GM12878 (cell line): ENCODE data around the gene MEIS2. TPM values are rescaled to one million over a fixed set of nuclear protein-coding genes. Genes with fewer than 3 reads are reported as not detected.

Experiments used
- ATAC-seq: fragments of 200-7000 bp; cut with Tn5 transposase; 3 replicates; pipeline ENCODE4 v1.9.1; 2020; ENCODE audit warnings: mild to moderate bottlenecking, moderate library complexity
- BruUV-seq: library from RNA; stranded (reverse); fragments of 400-500 nt; replicated peaks from 2 replicates; lab custom pipeline; 2021; lab: Mats Ljungman, UMichigan
- CTCF ChIA-PET: fragments of 300-600 bp; sonication (Branson Sonifier 250); formaldehyde crosslinking; extraction: SDS; loops from one replicate; lab custom pipeline; 2021; ENCODE audit warnings: inconsistent platforms; lab: Yijun Ruan, JAX
- POLR2A ChIA-PET: fragments of 350-600 bp; formaldehyde crosslinking; extraction: SDS; loops from one replicate; lab custom pipeline; 2021; ENCODE audit warnings: inconsistent platforms; lab: Charles Lee
- RAD21 ChIA-PET: fragments of 300-600 bp; sonication (Branson Sonifier 250); formaldehyde crosslinking; loops from one replicate; lab custom pipeline; 2023; ENCODE audit warnings: antibody characterized with exemption; ENCODE audit not compliant: unreplicated experiment; lab: Charles Lee
- SMC1A ChIA-PET: fragments of 300-600 bp; sonication (Branson Sonifier 250); formaldehyde crosslinking; loops from one replicate; lab custom pipeline; 2023; ENCODE audit not compliant: unreplicated experiment, uncharacterized antibody; lab: Charles Lee
- DNase-seq: peaks from one replicate; pipeline ENCODE4 v3.0.0-alpha.2; 2011; ENCODE audit warnings: low read depth, low spot score
- FAIRE-seq: peaks from 3 replicates; lab custom pipeline; 2011; peaks lifted over from hg19 to GRCh38; lab: Jason Lieb, UNC
- H2AFZ ChIP-seq: 2 replicates; pipeline ENCODE4 v1.6.0; 2011; ENCODE audit warnings: low read depth, low read length, control low read depth; ENCODE audit not compliant: control insufficient read depth
- H3K27ac ChIP-seq: 2 replicates; pipeline ENCODE4 v1.5.1; 2011; ENCODE audit warnings: control low read depth; ENCODE audit not compliant: control insufficient read depth, insufficient read depth
- H3K27me3 ChIP-seq, 2 experiments: replicated peaks in 1 of 2; 2 replicates each; pipeline versions ENCODE4 v1.6.0 to v1.6.1; 2011; ENCODE audit warnings: low read length in 1 of 2; ENCODE audit not compliant: control insufficient read depth in 2 of 2, insufficient read depth in 2 of 2
- H3K36me3 ChIP-seq, 2 experiments: 2 replicates each; pipeline ENCODE4 v1.5.1; 2011; ENCODE audit warnings: low read length in 1 of 2; ENCODE audit not compliant: control insufficient read depth in 2 of 2, insufficient read depth in 2 of 2
- H3K4me1 ChIP-seq: 2 replicates; pipeline ENCODE4 v1.6.1; 2011; ENCODE audit warnings: mild to moderate bottlenecking, low read length, moderate library complexity, mixed read lengths; ENCODE audit not compliant: control insufficient read depth, insufficient read depth
- H3K4me2 ChIP-seq: 2 replicates; pipeline ENCODE4 v1.6.0; 2011; ENCODE audit warnings: control low read depth; ENCODE audit not compliant: control insufficient read depth, insufficient read depth
- H3K4me3 ChIP-seq: fragments of 200-600 bp; sonication (generic); 2 replicates; pipeline ENCODE4 v1.5.1; 2016
- H3K79me2 ChIP-seq: 2 replicates; pipeline ENCODE4 v1.6.0; 2011; ENCODE audit warnings: low read length; ENCODE audit not compliant: control insufficient read depth, insufficient read depth
- H3K9ac ChIP-seq: 2 replicates; pipeline ENCODE4 v1.8.0; 2011; ENCODE audit warnings: low read length, control low read depth, mixed read lengths; ENCODE audit not compliant: control insufficient read depth, insufficient read depth
- H3K9me3 ChIP-seq: replicated peaks from 3 replicates; pipeline ENCODE4 v1.5.1; 2011; ENCODE audit warnings: mild to moderate bottlenecking, low read length; ENCODE audit not compliant: control insufficient read depth, insufficient read depth
- H4K20me1 ChIP-seq: 2 replicates; pipeline ENCODE4 v1.6.0; 2011; ENCODE audit not compliant: control insufficient read depth, insufficient read depth
- HCFC1 ChIP-seq: fragments of 150-350 bp; IDR thresholded peaks from 2 replicates; pipeline ENCODE4 v1.6.1; 2014; ENCODE audit warnings: low read length
- IKZF2 ChIP-seq, 2 experiments: fragments of 450-650 bp; IDR thresholded peaks; 2 replicates each; pipeline ENCODE4 v1.6.1; 2017; ENCODE audit warnings: mild to moderate bottlenecking in 2 of 2, moderate library complexity in 2 of 2
- MAX ChIP-seq: IDR thresholded peaks from 2 replicates; pipeline ENCODE4 v1.6.1; 2012; ENCODE audit warnings: low read depth, low read length, improper control_type of control experiment
- NFYA ChIP-seq: IDR thresholded peaks from 2 replicates; pipeline ENCODE4 v1.6.1; 2011; ENCODE audit warnings: low read depth, mild to moderate bottlenecking, low read length, improper control_type of control experiment, borderline replicate concordance
- NKRF ChIP-seq: fragments of 450-650 bp; conservative IDR thresholded peaks from 2 replicates; pipeline ENCODE4 v1.6.1; 2017; ENCODE audit warnings: mild to moderate bottlenecking, moderate library complexity
- PKNOX1 ChIP-seq: fragments of 450-650 bp; IDR thresholded peaks from 2 replicates; pipeline ENCODE4 v1.6.1; 2016; ENCODE audit warnings: mild to moderate bottlenecking
- RAD51 ChIP-seq: fragments of 450-650 bp; IDR thresholded peaks from 2 replicates; pipeline ENCODE4 v1.6.1; 2016; ENCODE audit warnings: moderate library complexity, mild to moderate bottlenecking, inconsistent platforms
- SRF ChIP-seq, 2 experiments: IDR thresholded peaks; 2 replicates each; pipeline ENCODE4 v1.6.1; 2011; ENCODE audit warnings: low read depth in 2 of 2, low read length in 2 of 2, mild to moderate bottlenecking in 1 of 2, moderate library complexity in 1 of 2
- SUZ12 ChIP-seq: fragments of 200-600 bp; sonication (generic); IDR thresholded peaks from one replicate; pipeline ENCODE4 v1.6.1; 2018; ENCODE audit warnings: antibody characterized with exemption, mild to moderate bottlenecking; ENCODE audit not compliant: unreplicated experiment
- WGBS: methylation state at CpG from one replicate; pipeline ENCODE4 v1.1.6; 2016; ENCODE audit warnings: low lambda C conversion rate; ENCODE audit not compliant: insufficient replicate concordance, insufficient coverage; ENCODE audit errors: missing lambda C conversion rate; 5-methylcytosine and 5-hydroxymethylcytosine counted together
- in situ Hi-C: fragments of 300-500 bp; cut with MboI; formaldehyde crosslinking; loops from 9 replicates; pipeline ENCODE4 v1.14.3; 2018; ENCODE audit warnings: mixed read lengths
- intact Hi-C: fragments of 100-400 bp; cut with micrococcal nuclease; formaldehyde crosslinking; loops from one replicate; pipeline ENCODE4 v1.14.2; 2022; ENCODE audit not compliant: unreplicated experiment
- polyA plus RNA-seq, 11 experiments: library from polyadenylated mRNA; depleted of rRNA in 4 of 11; unstranded in 6 of 11; stranded (reverse) in 5 of 11; fragments of >200 nt; fragmentation: Nextera tagmentation in 4 of 11; fragmentation: Illumina TruSeq in 1 of 11; extraction: Ambion mirVana in 4 of 11; extraction: Trizol in 1 of 11; gene quantifications; 1 replicate in 1 of 11; 2 replicates in 10 of 11; pipeline versions ENCODE4 v1.2.1 to v1.2.3, GENCODE V29; 2011 to 2016; ENCODE audit warnings: inconsistent platforms in 2 of 11, missing spikeins in 2 of 11, low read depth in 1 of 11
- total RNA-seq, 4 experiments: library from RNA; depleted of rRNA in 3 of 4; stranded (reverse); fragments of >200 nt in 3 of 4; fragmentation: Illumina TruSeq in 1 of 4; extraction: Trizol in 1 of 4; gene quantifications; 2 replicates each; pipeline versions ENCODE4 v1.2.1 to v1.2.3, GENCODE V29; 2013 to 2021

Gene MEIS2
- total and polyA plus RNA-seq, 10 of the 15 experiments (the other 5 are each of a cell fraction or from before 2014, with no cell fraction given), result 9.2 to 54.0 (median 20.4) TPM

- H3K4me2 ChIP-seq, result no peak overlapping the region
- H3K36me3 ChIP-seq, result no peaks in the 10 kb centered on the region
- no peak for TF ChIP-seq IKZF2 (IDR thresholded peaks at IDR 0.05)
- no peak for TF ChIP-seq SUZ12
- no peaks in the 10 kb centered on the region for H3K9me3 ChIP-seq
- no peaks in the 10 kb centered on the region for H3K4me1 ChIP-seq
- FAIRE-seq, result no peak
- no peak for ATAC-seq
- no peaks in the 10 kb centered on the region for H4K20me1 ChIP-seq
- H3K27me3 ChIP-seq, result no peaks in the 10 kb centered on the region
- SMC1A ChIA-PET, result interaction anchor here (0.8 to 1.7 kb wide), 8 partner anchors 9 to 241 kb away, joined by 3 to 8 read pairs (median 3); no protein-coding TSS in a partner anchor
- WGBS, result 100% methylated on average over 1 of the region's 1 CpG
- in situ Hi-C loops (loop anchor here (25.0 kb wide), 1 partner anchor 994 kb away; no protein-coding TSS in a partner anchor), intact Hi-C loops (no loop called here)
- RAD21 ChIA-PET, result interaction anchor here (0.7 to 1.5 kb wide), 2 partner anchors 216 to 220 kb away, joined by 3 to 4 read pairs; no protein-coding TSS in a partner anchor
- no peak for DNase-seq
- H3K79me2 ChIP-seq, result no peaks in the 10 kb centered on the region
- H3K9ac ChIP-seq, result no peak overlapping the region
- POLR2A ChIA-PET, result no interaction called here
- BruUV-seq, result no TSS peak
- H3K4me3 ChIP-seq, result no peak overlapping the region
- CTCF ChIA-PET, result interaction anchor here (0.6 to 1.6 kb wide), 6 partner anchors 9 to 239 kb away, joined by 3 to 6 read pairs (median 3); no protein-coding TSS in a partner anchor
- H2AFZ ChIP-seq, result no peak overlapping the region
- H3K27ac ChIP-seq, result no peak overlapping the region
Observed at GRCh38 chr15:36893276-36893675, 207.1 kb downstream of the MEIS2 start.

- WGBS, result 30% methylated on average over 38 of the region's 51 CpGs
- Histone ChIP-seq H4K20me1 (no peaks in the 10 kb centered on the region), H3K4me1 (no peaks in the 10 kb centered on the region; the same call in 1 of the 2 replicates), H3K79me2 (no peaks in the 10 kb centered on the region), H3K36me3 (no peaks in the 10 kb centered on the region), H3K27me3 (peaks cover 5 to 27% of the 10 kb centered on the region in 2 experiments), H3K27ac (no peak overlapping the region), H3K4me2 (no peak overlapping the region), H3K9me3 (no peaks in the 10 kb centered on the region), H3K9ac (no peak overlapping the region), H3K4me3 (0 out of 2 replicates have a peak overlapping the region, but pooled peaks have one; percentile 38), H2AFZ (no peak overlapping the region)
- intact Hi-C loops, result loop anchor here (10.0 kb wide), 2 partner anchors 126 to 244 kb away; no protein-coding TSS in a partner anchor
- ChIA-PET SMC1A (interaction anchor here (1.2 to 1.9 kb wide), 2 partner anchors 9 to 213 kb away, joined by 4 to 7 read pairs; no protein-coding TSS in a partner anchor), CTCF (interaction anchor here (1.6 kb wide), 1 partner anchor 216 kb away, joined by 4 read pairs; no protein-coding TSS in a partner anchor), POLR2A (interaction anchor here (0.5 kb wide), 1 partner anchor 132 kb away, joined by 5 read pairs; no protein-coding TSS in a partner anchor), RAD21 (interaction anchor here (1.5 kb wide), 1 partner anchor 47 kb away, joined by 3 read pairs; no protein-coding TSS in a partner anchor)
- FAIRE-seq (no peak), DNase-seq (no peak), ATAC-seq (peak; percentile 26)
- BruUV-seq, result no TSS peak
- in situ Hi-C loops, result loop anchor here (25.0 kb wide), 1 partner anchor 999 kb away; no protein-coding TSS in a partner anchor
- TF ChIP-seq NKRF, result no peak
- TF ChIP-seq PKNOX1, result peak; percentile 91
- no peak for TF ChIP-seq SRF (IDR thresholded peaks at IDR 0.05; ENCODE audit: low read depth in 2 of 2, low read length in 2 of 2)
- no peak for TF ChIP-seq HCFC1
- TF ChIP-seq MAX, result no peak
- no peak for TF ChIP-seq RAD51
- TF ChIP-seq NFYA, result no peak
- TF ChIP-seq SUZ12, result no peak
Observed at GRCh38 chr15:36888011-36888992, 212.0 kb downstream of the MEIS2 start.
